Gastroesophageal sphincter (tissue), 4 donors: ENCODE results near the gene THOP1. TPM values are rescaled to one million over a fixed set of nuclear protein-coding genes. Genes with fewer than 3 reads are reported as not detected.

Experiments
- ATAC-seq: fragments of 150-250 bp; one replicate; pipeline ENCODE4 v1.9.1; 2016; ENCODE audit warnings: mild to moderate bottlenecking, moderate library complexity
- H3K27ac ChIP-seq, 4 donors: fragments of 200-600 bp; sonication (generic) in 3 of 4; 1 replicate in 3 of 4; 2 replicates in 1 of 4; pipeline ENCODE4 v1.5.1; 2016 to 2019
- H3K27me3 ChIP-seq: fragments of 200-600 bp; sonication (generic); one replicate; pipeline ENCODE4 v1.5.1; 2019
- H3K36me3 ChIP-seq, 2 donors: fragments of 200-600 bp; sonication (generic); one replicate each; pipeline ENCODE4 v1.5.1; 2019; ENCODE audit warnings: control low read depth in 1 of 2
- H3K4me1 ChIP-seq, 3 donors: fragments of 200-600 bp; sonication (generic); 1 replicate in 2 of 3; 2 replicates in 1 of 3; pipeline ENCODE4 v1.5.1; 2016 to 2019; ENCODE audit warnings: control low read depth in 2 of 3
- H3K4me3 ChIP-seq, 2 donors: fragments of 200-600 bp; sonication (generic); one replicate each; pipeline ENCODE4 v1.5.1; 2019; ENCODE audit warnings: mild to moderate bottlenecking in 1 of 2, moderate library complexity in 1 of 2
- H3K9me3 ChIP-seq, 3 donors: fragments of 200-600 bp; sonication (generic); one replicate each; pipeline ENCODE4 v1.5.1; 2017 to 2019; ENCODE audit warnings: control low read depth in 2 of 3
- EP300 ChIP-seq: sonication (generic); formaldehyde crosslinking; IDR thresholded peaks from one replicate; pipeline ENCODE4 v1.6.1; 2017; ENCODE audit warnings: antibody characterized with exemption, mild to moderate bottlenecking
- POLR2A ChIP-seq, 2 donors: fragments of 450-650 bp; IDR thresholded peaks; one replicate each; pipeline ENCODE4 v1.6.1; 2017; ENCODE audit warnings: antibody characterized with exemption in 2 of 2, mild to moderate bottlenecking in 2 of 2, moderate library complexity in 1 of 2
- POLR2AphosphoS5 ChIP-seq: sonication (generic); formaldehyde crosslinking; IDR thresholded peaks from one replicate; pipeline ENCODE4 v1.6.1; 2017; ENCODE audit warnings: antibody characterized with exemption
- WGBS, 2 donors: methylation state at CpG; one replicate each; pipeline ENCODE4 v1.1.5; 2018; ENCODE audit warnings: low coverage in 1 of 2; 5-methylcytosine and 5-hydroxymethylcytosine counted together
- total RNA-seq, 4 donors: library from RNA; depleted of rRNA; stranded (reverse); fragments of >200 nt; gene quantifications; one replicate each; pipeline ENCODE4 v1.1.0, GENCODE V29; 2016
- TF ChIP-seq, protein P1 (sequence below), 4 experiments: fragments of 200-600 bp in 2 of 4; fragments of 450-650 bp in 2 of 4; sonication (generic) in 1 of 4; IDR thresholded peaks; one replicate each; pipeline ENCODE4 v1.5.1; 2017 to 2019; ENCODE audit warnings: antibody characterized with exemption in 4 of 4, mild to moderate bottlenecking in 2 of 4, moderate library complexity in 2 of 4

Gene THOP1
- total RNA-seq: 10 to 100 TPM; 26.9 to 58.4 (median 38.7) TPM

DNA sequence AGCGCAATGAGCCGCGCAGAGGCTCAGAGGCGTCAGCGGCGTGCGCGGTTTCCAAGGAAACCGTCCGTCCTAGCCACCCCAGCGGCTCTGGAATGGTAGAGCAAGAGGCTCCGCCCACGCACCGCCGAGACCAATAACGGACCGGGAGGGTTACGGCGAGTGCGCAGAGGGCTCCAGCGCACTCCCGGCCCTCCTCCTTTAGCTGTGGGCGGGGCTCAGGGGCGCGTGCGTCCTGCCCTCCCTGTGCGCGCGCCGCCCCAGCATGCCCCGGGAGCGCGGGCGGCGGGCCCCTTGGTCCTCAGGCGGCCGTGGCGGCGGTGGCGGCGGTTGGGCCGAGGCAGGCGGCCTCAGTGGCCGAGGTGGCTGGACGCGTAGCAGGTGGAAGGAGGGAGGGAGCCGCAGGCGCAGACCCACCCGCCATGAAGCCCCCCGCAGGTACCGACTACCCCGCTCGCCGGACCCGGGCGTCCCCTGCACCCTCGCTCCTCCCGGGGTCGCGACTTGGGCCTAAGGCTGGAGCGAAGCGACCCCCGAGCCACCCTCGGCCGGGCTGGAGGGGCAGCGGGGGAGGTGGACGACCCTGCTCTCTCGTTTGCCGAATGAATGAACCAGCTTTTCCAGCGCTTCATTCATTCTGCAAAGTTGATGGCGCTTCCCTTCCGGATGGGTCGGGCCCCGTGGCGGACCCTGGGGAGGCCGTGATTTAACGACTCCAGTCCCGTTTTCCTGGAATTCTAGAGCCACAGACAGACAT is at the start of gene THOP1:
THOP1 (plus strand) TSS at position 260 of the 754 bp plus-strand sequence; CDS start at position 420, 160 bp downstream.
- H3K36me3 ChIP-seq: peaks cover 0 to 5% of the 10 kb centered on the region in 2 donors
- no peaks in the 10 kb centered on the region for H3K9me3 ChIP-seq
- peak within 1 kb of the TSS; percentile 52 to 91 for H3K4me3 ChIP-seq
- H3K4me1 ChIP-seq: peaks cover 0 to 59% (median 29%) of the 10 kb centered on the region in 3 donors
- TF ChIP-seq EP300: no peak
- TF ChIP-seq POLR2AphosphoS5: no peak
- TF ChIP-seq, protein P1, sequence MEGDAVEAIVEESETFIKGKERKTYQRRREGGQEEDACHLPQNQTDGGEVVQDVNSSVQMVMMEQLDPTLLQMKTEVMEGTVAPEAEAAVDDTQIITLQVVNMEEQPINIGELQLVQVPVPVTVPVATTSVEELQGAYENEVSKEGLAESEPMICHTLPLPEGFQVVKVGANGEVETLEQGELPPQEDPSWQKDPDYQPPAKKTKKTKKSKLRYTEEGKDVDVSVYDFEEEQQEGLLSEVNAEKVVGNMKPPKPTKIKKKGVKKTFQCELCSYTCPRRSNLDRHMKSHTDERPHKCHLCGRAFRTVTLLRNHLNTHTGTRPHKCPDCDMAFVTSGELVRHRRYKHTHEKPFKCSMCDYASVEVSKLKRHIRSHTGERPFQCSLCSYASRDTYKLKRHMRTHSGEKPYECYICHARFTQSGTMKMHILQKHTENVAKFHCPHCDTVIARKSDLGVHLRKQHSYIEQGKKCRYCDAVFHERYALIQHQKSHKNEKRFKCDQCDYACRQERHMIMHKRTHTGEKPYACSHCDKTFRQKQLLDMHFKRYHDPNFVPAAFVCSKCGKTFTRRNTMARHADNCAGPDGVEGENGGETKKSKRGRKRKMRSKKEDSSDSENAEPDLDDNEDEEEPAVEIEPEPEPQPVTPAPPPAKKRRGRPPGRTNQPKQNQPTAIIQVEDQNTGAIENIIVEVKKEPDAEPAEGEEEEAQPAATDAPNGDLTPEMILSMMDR (IDR thresholded peaks at IDR 0.05): no peak
- peak; percentile 71 to 73 for TF ChIP-seq POLR2A (IDR thresholded peaks at IDR 0.05)
- peak within 1 kb of the TSS in 3 of 4 donors; percentile 72 to 97 (median 83) for H3K27ac ChIP-seq
- 0% methylated on average over 4 of the region's 78 CpGs; no CpG with 5 or more reads in 1 of the 2 donors for WGBS, 2 donors
- ATAC-seq: peak; percentile 93
- H3K27me3 ChIP-seq: no peaks in the 10 kb centered on the region

DNA sequence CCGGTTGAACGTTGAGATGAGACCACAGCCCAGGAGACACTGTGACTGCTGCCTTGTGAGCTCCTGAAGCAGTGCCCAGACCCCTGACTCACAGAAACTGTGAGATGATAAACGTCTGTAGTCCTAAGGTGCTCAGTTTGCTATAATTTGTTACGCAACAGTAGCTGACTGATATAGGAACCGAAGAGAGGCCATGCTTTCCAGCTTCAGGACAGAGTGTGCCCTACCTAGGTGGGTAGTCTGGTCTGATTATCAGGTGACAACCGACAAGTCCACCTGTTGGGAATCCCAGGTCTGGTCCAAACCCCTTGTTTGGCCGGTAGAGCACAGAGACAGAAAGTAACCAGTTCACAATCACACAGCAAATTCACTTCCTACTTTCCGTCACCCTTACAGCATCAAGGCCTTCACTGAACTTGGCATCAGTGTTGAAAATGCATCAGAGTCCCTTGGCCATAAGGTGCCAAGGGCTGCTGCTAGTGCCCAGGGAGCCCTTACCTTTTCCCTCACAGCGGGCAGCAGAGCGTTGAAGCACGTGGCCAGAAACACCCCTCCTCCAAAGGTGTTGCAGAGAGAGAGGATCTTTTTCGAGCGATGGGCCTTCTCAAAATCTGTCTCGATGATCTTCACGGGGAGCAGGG is 48.6 kb upstream of the THOP1 start:
- Histone ChIP-seq H3K9me3 (no peaks in the 10 kb centered on the region), H3K27me3 (peaks cover 11% of the 10 kb centered on the region), H3K27ac (no peak overlapping the region), H3K4me1 (peaks cover 0 to 21% (median 6%) of the 10 kb centered on the region in 3 donors), H3K4me3 (no peak overlapping the region), H3K36me3 (peaks cover 0 to 55% of the 10 kb centered on the region in 2 donors)
- TF ChIP-seq POLR2A (IDR thresholded peaks at IDR 0.05) (no peak), EP300 (no peak), POLR2AphosphoS5 (no peak)
- TF ChIP-seq, protein P1 (IDR thresholded peaks at IDR 0.05): no peak
- no peak for ATAC-seq
- WGBS, 2 donors: 91 to 100% methylated on average over 4 to 6 of the region's 15 CpGs

DNA sequence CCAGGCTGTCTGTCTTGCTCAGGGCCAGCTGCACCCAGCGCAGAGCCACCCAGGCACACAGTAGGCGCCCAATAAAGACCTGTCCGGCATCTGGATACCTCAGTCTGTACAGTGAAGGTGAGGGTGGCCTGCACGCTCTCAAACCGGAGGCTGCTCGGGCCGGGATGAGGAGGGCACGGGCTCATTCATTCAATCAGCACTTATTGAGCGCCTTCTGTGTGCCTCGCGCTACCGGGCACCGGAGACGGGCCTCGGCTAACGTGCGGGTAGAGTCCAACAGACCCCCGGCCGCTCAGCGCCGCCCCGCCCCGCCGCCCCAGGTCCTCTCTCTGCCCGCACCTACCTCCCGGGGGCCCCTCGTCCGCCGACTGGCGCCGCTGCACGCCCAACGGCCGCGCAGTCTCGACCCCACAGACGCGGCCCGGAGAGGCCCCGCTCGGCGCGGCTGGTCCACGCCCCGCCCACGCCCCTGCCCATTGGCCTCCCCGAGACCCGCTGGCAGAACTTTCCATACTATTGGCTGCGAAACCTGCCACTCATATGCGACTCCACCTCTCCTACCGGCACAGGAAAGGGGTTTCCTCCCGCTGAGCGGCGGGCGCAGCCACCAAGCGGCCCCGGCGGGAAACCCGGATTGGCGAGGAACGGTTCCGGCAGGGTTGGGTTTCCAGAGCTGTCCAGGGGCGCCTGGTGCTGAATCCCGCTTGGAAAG is 45.5 kb upstream of the THOP1 start, which contains the start of gene SLC39A3:
SLC39A3 (minus strand) TSS at position 416 of the 712 bp plus-strand sequence. CDS start 2,760 bp downstream, outside the sequence.
- 0% methylated on average over 2 to 7 of the region's 64 CpGs for WGBS, 2 donors
- Histone ChIP-seq H3K36me3 (peaks cover 0 to 24% of the 10 kb centered on the region in 2 donors), H3K27me3 (peaks cover 16% of the 10 kb centered on the region), H3K9me3 (no peaks in the 10 kb centered on the region), H3K27ac (peak within 1 kb of the TSS in 3 of 4 donors; percentile 66 to 77 (median 74)), H3K4me1 (peaks cover 0 to 21% (median 6%) of the 10 kb centered on the region in 3 donors), H3K4me3 (peak within 1 kb of the TSS; percentile 67 to 82)
- TF ChIP-seq POLR2AphosphoS5 (peak; percentile 59), POLR2A (IDR thresholded peaks at IDR 0.05) (peak in 1 of 2 donors; percentile 50), EP300 (no peak)
- TF ChIP-seq, protein P1 (IDR thresholded peaks at IDR 0.05): peak in 3 of 4 experiments; percentile 30 to 66 (median 49)
- peak; percentile 100 for ATAC-seq

DNA sequence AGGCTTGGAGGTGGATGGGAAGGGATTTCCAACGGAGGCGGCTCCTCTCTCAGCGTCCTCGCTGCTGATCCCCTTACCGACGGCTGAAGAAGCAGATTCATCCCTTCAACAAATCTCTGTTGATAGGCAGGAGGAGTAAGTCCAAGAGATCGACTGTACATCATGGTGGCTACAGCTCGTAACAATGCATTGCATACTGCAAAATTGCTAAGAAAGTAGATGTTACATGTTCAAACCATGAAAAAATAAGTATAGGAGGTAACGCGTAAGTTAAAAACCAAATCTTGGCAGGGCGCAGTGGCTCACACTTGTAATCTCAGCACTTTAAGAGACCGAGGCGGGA is 45.0 kb upstream of the THOP1 start:
- H3K27me3 ChIP-seq: peaks cover 16% of the 10 kb centered on the region
- H3K36me3 ChIP-seq: peaks cover 0 to 19% of the 10 kb centered on the region in 2 donors
- ATAC-seq: no peak
- TF ChIP-seq, protein P1 (IDR thresholded peaks at IDR 0.05): no peak
- no peak for TF ChIP-seq POLR2AphosphoS5
- TF ChIP-seq POLR2A (IDR thresholded peaks at IDR 0.05): no peak
- TF ChIP-seq EP300: no peak
- H3K4me1 ChIP-seq: peaks cover 0 to 21% (median 6%) of the 10 kb centered on the region in 3 donors
- 38 to 67% methylated on average over 8 to 10 of the region's 13 CpGs for WGBS, 2 donors
- H3K27ac ChIP-seq: peak overlapping the region in 1 of 4 donors; percentile 77
- H3K4me3 ChIP-seq: no peak overlapping the region
- no peaks in the 10 kb centered on the region for H3K9me3 ChIP-seq
